HepG2 (cell line): ENCODE data around the gene CARHSP1. TPM values are rescaled to one million over a fixed set of nuclear protein-coding genes. Genes with fewer than 3 reads are reported as not detected.

Experiments used
- MED13 ChIP-seq: sonication (generic); formaldehyde crosslinking; IDR thresholded peaks from 2 replicates; pipeline ENCODE4 v1.5.0; 2020; ENCODE audit warnings: missing genetic modification reagents
- ZBTB21 ChIP-seq: sonication (generic); formaldehyde crosslinking; IDR thresholded peaks from 2 replicates; pipeline ENCODE4 v1.4.0; 2020; ENCODE audit warnings: missing genetic modification reagents
- ZNF484 ChIP-seq: sonication (generic); formaldehyde crosslinking; IDR thresholded peaks from 2 replicates; pipeline ENCODE4 v1.5.1; 2020; ENCODE audit warnings: mild to moderate bottlenecking, low read depth, missing genetic modification reagents, borderline replicate concordance
- ZNF644 ChIP-seq: IDR thresholded peaks from 2 replicates; pipeline ENCODE4 v1.6.1; 2016; ENCODE audit warnings: low read depth
- polyA plus RNA-seq, 8 experiments: library from polyadenylated mRNA; depleted of rRNA in 3 of 8; stranded (reverse) in 7 of 8; unstranded in 1 of 8; fragments of >200 nt; fragmentation: Illumina TruSeq in 4 of 8; extraction: Trizol in 4 of 8; gene quantifications; 2 replicates each; pipeline versions ENCODE4 v1.2.1 to v1.2.3, GENCODE V29; 2011 to 2016; ENCODE audit warnings: low read depth in 4 of 8, missing spikeins in 1 of 8, mixed read lengths in 1 of 8; ENCODE audit not compliant: insufficient read depth in 1 of 8
- total RNA-seq, 5 experiments: library from RNA; depleted of rRNA; stranded (reverse); fragments of >200 nt; fragmentation: Illumina TruSeq; extraction: Trizol; gene quantifications; 2 replicates each; pipeline ENCODE4 v1.2.3, GENCODE V29; 2016; ENCODE audit warnings: low read depth in 1 of 5
- TF ChIP-seq, protein P1 (sequence below), 2 experiments: sonication (generic) in 1 of 2; formaldehyde crosslinking in 1 of 2; IDR thresholded peaks; 2 replicates each; pipeline versions ENCODE4 v1.4.0 to v1.6.1; 2018 to 2020; ENCODE audit warnings: missing genetic modification reagents in 2 of 2, borderline replicate concordance in 1 of 2, low read depth in 1 of 2, mild to moderate bottlenecking in 1 of 2, missing biosample characterization in 1 of 2
- TF ChIP-seq, protein P2 (sequence below): sonication (generic); formaldehyde crosslinking; IDR thresholded peaks from 2 replicates; pipeline ENCODE4 v1.4.0; 2020; ENCODE audit warnings: mild to moderate bottlenecking, missing genetic modification reagents
- TF ChIP-seq, protein P3 (sequence below): sonication (generic); formaldehyde crosslinking; IDR thresholded peaks from 2 replicates; pipeline ENCODE4 v1.5.0; 2020; ENCODE audit warnings: mild to moderate bottlenecking, missing genetic modification reagents
- TF ChIP-seq, protein P4 (sequence below): sonication (generic); formaldehyde crosslinking; IDR thresholded peaks from 2 replicates; pipeline ENCODE4 v1.4.0; 2020; ENCODE audit warnings: missing genetic modification reagents
- TF ChIP-seq, protein P5 (sequence below): sonication (generic); formaldehyde crosslinking; IDR thresholded peaks from 2 replicates; pipeline ENCODE4 v1.4.0; 2020; ENCODE audit warnings: missing genetic modification reagents
- TF ChIP-seq, protein P6 (sequence below), 2 experiments: sonication (generic) in 1 of 2; formaldehyde crosslinking in 1 of 2; IDR thresholded peaks; 2 replicates each; pipeline versions ENCODE4 v1.4.0 to v1.6.1; 2016 to 2020; ENCODE audit warnings: borderline replicate concordance in 1 of 2, low read depth in 1 of 2, mild to moderate bottlenecking in 1 of 2, missing genetic modification reagents in 1 of 2

Gene CARHSP1
- total and polyA plus RNA-seq, 2 of the 13 experiments (the other 11 are each of a cell fraction or from before 2014, with no cell fraction given), result 173 to 345 TPM

DNA sequence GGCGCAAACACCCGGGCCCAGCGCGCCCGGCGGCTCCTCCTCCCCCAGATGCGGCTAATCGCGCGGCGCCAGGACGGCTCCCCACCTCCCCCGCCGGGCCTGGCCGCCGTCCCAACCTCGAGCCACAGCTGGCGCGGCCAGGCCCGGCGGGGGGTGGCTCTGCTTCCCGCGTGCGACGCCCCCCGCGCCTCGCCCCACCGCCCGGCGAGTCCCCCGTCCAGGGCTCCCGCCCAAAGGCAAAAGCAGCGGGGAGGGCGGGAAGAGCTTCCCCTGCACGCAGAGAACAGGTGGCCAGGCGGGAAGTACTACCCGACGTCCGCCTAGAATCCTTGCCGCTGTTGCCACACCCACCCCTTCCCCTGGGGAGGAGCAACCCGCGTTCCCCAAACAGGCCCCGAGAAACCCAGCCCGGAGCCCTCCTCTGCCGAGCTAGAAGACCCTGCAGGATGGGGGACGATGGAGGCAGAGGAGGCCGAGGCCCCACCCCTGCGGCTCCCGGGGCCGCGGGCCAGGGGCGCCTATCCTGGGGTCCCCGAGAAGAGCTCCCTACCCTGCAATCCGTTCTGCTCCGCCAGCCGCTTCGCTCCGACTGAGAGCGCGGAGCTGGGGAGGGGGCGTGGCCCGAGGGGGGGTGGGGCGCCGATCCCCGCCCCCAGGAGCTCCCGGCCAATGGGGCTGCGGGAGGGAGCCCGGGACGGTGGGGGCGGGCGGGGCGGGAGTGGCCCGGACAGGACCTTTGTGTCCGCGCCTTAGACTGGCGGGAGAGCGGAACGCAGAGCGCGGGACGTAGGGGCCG, at the start of gene CARHSP1 (continued):
- TF ChIP-seq, protein P1, sequence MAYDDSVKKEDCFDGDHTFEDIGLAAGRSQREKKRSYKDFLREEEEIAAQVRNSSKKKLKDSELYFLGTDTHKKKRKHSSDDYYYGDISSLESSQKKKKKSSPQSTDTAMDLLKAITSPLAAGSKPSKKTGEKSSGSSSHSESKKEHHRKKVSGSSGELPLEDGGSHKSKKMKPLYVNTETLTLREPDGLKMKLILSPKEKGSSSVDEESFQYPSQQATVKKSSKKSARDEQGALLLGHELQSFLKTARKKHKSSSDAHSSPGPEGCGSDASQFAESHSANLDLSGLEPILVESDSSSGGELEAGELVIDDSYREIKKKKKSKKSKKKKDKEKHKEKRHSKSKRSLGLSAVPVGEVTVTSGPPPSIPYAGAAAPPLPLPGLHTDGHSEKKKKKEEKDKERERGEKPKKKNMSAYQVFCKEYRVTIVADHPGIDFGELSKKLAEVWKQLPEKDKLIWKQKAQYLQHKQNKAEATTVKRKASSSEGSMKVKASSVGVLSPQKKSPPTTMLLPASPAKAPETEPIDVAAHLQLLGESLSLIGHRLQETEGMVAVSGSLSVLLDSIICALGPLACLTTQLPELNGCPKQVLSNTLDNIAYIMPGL (CRISPR knock-in tag; IDR thresholded peaks at IDR 0.05; ENCODE audit: borderline replicate concordance in 1 of 2, low read depth in 1 of 2), result peak in 1 of 2 experiments; percentile 43; a peak in 1 of 4 replicates
- TF ChIP-seq, protein P2, sequence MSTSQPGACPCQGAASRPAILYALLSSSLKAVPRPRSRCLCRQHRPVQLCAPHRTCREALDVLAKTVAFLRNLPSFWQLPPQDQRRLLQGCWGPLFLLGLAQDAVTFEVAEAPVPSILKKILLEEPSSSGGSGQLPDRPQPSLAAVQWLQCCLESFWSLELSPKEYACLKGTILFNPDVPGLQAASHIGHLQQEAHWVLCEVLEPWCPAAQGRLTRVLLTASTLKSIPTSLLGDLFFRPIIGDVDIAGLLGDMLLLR, result no peak
- TF ChIP-seq, protein P3, sequence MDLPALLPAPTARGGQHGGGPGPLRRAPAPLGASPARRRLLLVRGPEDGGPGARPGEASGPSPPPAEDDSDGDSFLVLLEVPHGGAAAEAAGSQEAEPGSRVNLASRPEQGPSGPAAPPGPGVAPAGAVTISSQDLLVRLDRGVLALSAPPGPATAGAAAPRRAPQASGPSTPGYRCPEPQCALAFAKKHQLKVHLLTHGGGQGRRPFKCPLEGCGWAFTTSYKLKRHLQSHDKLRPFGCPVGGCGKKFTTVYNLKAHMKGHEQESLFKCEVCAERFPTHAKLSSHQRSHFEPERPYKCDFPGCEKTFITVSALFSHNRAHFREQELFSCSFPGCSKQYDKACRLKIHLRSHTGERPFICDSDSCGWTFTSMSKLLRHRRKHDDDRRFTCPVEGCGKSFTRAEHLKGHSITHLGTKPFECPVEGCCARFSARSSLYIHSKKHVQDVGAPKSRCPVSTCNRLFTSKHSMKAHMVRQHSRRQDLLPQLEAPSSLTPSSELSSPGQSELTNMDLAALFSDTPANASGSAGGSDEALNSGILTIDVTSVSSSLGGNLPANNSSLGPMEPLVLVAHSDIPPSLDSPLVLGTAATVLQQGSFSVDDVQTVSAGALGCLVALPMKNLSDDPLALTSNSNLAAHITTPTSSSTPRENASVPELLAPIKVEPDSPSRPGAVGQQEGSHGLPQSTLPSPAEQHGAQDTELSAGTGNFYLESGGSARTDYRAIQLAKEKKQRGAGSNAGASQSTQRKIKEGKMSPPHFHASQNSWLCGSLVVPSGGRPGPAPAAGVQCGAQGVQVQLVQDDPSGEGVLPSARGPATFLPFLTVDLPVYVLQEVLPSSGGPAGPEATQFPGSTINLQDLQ, result peak; percentile 31; the same call in 1 of the 2 replicates
- TF ChIP-seq, protein P4, sequence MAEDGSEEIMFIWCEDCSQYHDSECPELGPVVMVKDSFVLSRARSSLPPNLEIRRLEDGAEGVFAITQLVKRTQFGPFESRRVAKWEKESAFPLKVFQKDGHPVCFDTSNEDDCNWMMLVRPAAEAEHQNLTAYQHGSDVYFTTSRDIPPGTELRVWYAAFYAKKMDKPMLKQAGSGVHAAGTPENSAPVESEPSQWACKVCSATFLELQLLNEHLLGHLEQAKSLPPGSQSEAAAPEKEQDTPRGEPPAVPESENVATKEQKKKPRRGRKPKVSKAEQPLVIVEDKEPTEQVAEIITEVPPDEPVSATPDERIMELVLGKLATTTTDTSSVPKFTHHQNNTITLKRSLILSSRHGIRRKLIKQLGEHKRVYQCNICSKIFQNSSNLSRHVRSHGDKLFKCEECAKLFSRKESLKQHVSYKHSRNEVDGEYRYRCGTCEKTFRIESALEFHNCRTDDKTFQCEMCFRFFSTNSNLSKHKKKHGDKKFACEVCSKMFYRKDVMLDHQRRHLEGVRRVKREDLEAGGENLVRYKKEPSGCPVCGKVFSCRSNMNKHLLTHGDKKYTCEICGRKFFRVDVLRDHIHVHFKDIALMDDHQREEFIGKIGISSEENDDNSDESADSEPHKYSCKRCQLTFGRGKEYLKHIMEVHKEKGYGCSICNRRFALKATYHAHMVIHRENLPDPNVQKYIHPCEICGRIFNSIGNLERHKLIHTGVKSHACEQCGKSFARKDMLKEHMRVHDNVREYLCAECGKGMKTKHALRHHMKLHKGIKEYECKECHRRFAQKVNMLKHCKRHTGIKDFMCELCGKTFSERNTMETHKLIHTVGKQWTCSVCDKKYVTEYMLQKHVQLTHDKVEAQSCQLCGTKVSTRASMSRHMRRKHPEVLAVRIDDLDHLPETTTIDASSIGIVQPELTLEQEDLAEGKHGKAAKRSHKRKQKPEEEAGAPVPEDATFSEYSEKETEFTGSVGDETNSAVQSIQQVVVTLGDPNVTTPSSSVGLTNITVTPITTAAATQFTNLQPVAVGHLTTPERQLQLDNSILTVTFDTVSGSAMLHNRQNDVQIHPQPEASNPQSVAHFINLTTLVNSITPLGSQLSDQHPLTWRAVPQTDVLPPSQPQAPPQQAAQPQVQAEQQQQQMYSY (CRISPR knock-in tag), result no peak
- TF ChIP-seq, protein P5, sequence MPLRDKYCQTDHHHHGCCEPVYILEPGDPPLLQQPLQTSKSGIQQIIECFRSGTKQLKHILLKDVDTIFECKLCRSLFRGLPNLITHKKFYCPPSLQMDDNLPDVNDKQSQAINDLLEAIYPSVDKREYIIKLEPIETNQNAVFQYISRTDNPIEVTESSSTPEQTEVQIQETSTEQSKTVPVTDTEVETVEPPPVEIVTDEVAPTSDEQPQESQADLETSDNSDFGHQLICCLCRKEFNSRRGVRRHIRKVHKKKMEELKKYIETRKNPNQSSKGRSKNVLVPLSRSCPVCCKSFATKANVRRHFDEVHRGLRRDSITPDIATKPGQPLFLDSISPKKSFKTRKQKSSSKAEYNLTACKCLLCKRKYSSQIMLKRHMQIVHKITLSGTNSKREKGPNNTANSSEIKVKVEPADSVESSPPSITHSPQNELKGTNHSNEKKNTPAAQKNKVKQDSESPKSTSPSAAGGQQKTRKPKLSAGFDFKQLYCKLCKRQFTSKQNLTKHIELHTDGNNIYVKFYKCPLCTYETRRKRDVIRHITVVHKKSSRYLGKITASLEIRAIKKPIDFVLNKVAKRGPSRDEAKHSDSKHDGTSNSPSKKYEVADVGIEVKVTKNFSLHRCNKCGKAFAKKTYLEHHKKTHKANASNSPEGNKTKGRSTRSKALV (CRISPR knock-in tag), result no peak
- TF ChIP-seq ZNF644 (CRISPR knock-in tag) (no peak), ZNF484 (CRISPR knock-in tag) (no peak), ZBTB21 (CRISPR knock-in tag) (no peak), MED13 (CRISPR knock-in tag) (no peak)
- TF ChIP-seq, protein P6, sequence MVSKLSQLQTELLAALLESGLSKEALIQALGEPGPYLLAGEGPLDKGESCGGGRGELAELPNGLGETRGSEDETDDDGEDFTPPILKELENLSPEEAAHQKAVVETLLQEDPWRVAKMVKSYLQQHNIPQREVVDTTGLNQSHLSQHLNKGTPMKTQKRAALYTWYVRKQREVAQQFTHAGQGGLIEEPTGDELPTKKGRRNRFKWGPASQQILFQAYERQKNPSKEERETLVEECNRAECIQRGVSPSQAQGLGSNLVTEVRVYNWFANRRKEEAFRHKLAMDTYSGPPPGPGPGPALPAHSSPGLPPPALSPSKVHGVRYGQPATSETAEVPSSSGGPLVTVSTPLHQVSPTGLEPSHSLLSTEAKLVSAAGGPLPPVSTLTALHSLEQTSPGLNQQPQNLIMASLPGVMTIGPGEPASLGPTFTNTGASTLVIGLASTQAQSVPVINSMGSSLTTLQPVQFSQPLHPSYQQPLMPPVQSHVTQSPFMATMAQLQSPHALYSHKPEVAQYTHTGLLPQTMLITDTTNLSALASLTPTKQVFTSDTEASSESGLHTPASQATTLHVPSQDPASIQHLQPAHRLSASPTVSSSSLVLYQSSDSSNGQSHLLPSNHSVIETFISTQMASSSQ (IDR thresholded peaks at IDR 0.05; ENCODE audit: low read depth), result no peak
- TF ChIP-seq, protein P6 (CRISPR knock-in tag; IDR thresholded peaks at IDR 0.05; ENCODE audit: borderline replicate concordance), result 0 out of 2 replicates have a peak, but pooled peaks have one; percentile 16
